Measurements from ENCODE around the gene PANK4. TPM values are rescaled to one million over a fixed set of nuclear protein-coding genes. Genes with fewer than 3 reads are reported as not detected.

The PANK4 gene
- total and polyA plus RNA-seq, 10 of the 15 experiments (the other 5 are each of a cell fraction or from before 2014, with no cell fraction given): 0.35 to 38.0 (median 18.6) TPM

DNA sequence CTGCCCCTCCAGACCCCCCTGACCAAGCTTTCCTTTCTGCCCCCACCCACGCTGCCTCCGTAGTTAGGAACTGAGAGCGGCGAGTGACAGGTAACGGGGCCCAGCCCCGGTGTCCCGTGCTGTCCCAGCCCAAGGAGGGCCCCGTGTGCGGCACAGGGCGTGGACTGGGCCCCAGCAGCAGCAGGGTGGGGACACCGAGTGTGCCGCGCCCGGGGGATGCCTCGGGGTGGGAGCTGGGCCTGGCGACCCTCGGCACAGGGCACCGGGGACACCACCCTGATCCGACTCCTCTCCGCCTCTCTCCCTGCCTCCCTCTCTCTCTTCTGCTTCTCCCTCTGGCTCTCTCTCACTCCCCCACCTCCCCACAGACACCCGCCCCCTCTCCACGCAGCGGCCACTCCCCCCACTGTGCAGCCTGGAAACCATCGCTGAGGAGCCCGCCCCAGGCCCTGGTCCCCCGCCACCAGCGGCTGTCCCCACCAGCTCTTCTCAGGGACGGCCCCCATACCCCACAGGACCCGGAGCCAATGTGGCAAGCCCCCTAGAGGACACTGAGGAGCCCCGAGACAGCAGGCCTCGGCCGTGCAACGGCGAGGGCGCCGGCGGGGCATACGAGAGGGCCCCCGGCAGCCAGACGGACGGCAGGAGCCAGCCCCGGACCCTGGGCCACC is 22.7 kb downstream of the PANK4 start:
- Histone ChIP-seq H3K36me3 (ENCODE audit: control insufficient read depth in 2 of 2, insufficient read depth in 2 of 2, low read length in 1 of 2) (peaks cover 0 to 8% of the 10 kb centered on the region in 2 experiments; a peak in 2 of 4 replicates), H3K27ac (ENCODE audit: control insufficient read depth, insufficient read depth) (no peak overlapping the region), H4K20me1 (ENCODE audit: control insufficient read depth, insufficient read depth) (no peaks in the 10 kb centered on the region; the same call in 1 of the 2 replicates), H3K4me2 (ENCODE audit: control insufficient read depth, insufficient read depth) (no peak overlapping the region), H3K27me3 (replicated peaks in 1 of 2; ENCODE audit: control insufficient read depth in 2 of 2, insufficient read depth in 2 of 2, low read length in 1 of 2) (no peaks in the 10 kb centered on the region), H3K4me1 (ENCODE audit: control insufficient read depth, insufficient read depth, low read length) (no peaks in the 10 kb centered on the region), H3K9me3 (replicated peaks; ENCODE audit: control insufficient read depth, insufficient read depth, low read length) (no peaks in the 10 kb centered on the region), H3K4me3 (no peak overlapping the region), H2AFZ (ENCODE audit: control insufficient read depth, low read depth, low read length) (no peak overlapping the region), H3K79me2 (ENCODE audit: control insufficient read depth, insufficient read depth, low read length) (no peaks in the 10 kb centered on the region), H3K9ac (ENCODE audit: control insufficient read depth, insufficient read depth, low read length) (no peak overlapping the region)
- 57% methylated on average over 27 of the region's 42 CpGs for WGBS (ENCODE audit: insufficient coverage, insufficient replicate concordance, low lambda C conversion rate, missing lambda C conversion rate)
- SMC1A ChIA-PET (ENCODE audit: uncharacterized antibody, unreplicated experiment): no interaction called here
- no peak for TF ChIP-seq SRF (IDR thresholded peaks at IDR 0.05; ENCODE audit: low read depth in 2 of 2, low read length in 2 of 2)
- TF ChIP-seq TCF3 (IDR thresholded peaks at IDR 0.05; ENCODE audit: borderline replicate concordance, insufficient read depth, low read depth, low read length): no peak
- no peak for TF ChIP-seq NFXL1 (IDR thresholded peaks at IDR 0.05; ENCODE audit: borderline replicate concordance)
- no TSS peak for BruUV-seq (replicated peaks)
- intact Hi-C loops (cut with micrococcal nuclease; ENCODE audit: unreplicated experiment): no loop called here
- in situ Hi-C loops (cut with MboI): no loop called here
- RAD21 ChIA-PET (ENCODE audit: unreplicated experiment): no interaction called here
- POLR2A ChIA-PET: no interaction called here
- DNase-seq (ENCODE audit: low read depth, low spot score) (no peak), FAIRE-seq (no peak), ATAC-seq (no peak)
- CTCF ChIA-PET: no interaction called here

DNA sequence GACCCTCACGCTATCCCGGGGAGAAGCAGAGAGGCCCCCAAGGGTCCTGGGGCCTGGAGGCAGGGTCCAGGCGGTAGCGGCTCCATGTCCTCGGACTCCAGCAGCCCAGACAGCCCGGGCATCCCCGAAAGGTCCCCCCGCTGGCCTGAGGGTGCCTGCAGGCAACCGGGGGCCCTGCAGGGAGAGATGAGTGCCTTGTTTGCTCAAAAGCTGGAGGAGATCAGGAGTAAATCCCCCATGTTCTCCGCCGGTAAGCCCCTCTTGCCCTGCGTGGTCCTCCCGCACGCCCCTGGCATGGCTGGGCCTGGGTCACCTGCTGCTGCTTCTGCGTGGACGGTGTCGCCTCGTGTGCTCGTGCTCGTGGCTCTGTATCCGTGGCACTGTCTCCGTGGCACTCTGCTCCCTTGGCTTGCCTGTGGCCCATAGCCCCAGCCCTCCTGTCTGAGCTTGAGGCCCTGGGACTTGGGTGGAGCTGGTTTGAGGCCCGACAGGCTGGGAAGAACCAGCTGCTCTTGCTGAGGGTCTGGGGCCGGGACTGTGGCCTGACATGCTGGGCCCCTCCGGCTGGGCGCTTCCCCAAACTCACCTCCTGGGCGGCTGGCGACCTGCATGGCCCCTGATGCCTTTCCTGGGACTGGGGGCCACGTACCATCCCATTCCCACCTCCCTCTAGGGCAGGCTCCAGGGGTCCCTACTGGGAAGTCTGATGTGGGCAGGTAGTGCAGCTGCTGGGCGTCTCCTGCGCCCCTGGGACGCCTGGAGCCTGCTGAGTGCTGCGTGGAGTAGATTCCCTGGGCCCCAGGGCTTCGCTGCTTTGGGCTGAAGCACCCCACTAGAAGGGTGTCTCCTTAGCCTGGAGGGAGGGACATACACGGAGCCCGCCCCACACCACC is 23.5 kb downstream of the PANK4 start:
- CTCF ChIA-PET: no interaction called here
- TF ChIP-seq IKZF2 (IDR thresholded peaks at IDR 0.05): no peak
- TF ChIP-seq NFIC (IDR thresholded peaks at IDR 0.05; ENCODE audit: low read depth, low read length): no peak
- Histone ChIP-seq H3K9ac (ENCODE audit: control insufficient read depth, insufficient read depth, low read length) (no peak overlapping the region), H3K4me3 (no peak overlapping the region), H3K36me3 (ENCODE audit: control insufficient read depth in 2 of 2, insufficient read depth in 2 of 2, low read length in 1 of 2) (peaks cover 0 to 6% of the 10 kb centered on the region in 2 experiments; a peak in 2 of 4 replicates), H3K9me3 (replicated peaks; ENCODE audit: control insufficient read depth, insufficient read depth, low read length) (no peaks in the 10 kb centered on the region), H3K79me2 (ENCODE audit: control insufficient read depth, insufficient read depth, low read length) (no peaks in the 10 kb centered on the region), H4K20me1 (ENCODE audit: control insufficient read depth, insufficient read depth) (no peaks in the 10 kb centered on the region; the same call in 1 of the 2 replicates), H3K27me3 (replicated peaks in 1 of 2; ENCODE audit: control insufficient read depth in 2 of 2, insufficient read depth in 2 of 2, low read length in 1 of 2) (no peaks in the 10 kb centered on the region), H2AFZ (ENCODE audit: control insufficient read depth, low read depth, low read length) (no peak overlapping the region), H3K4me1 (ENCODE audit: control insufficient read depth, insufficient read depth, low read length) (no peaks in the 10 kb centered on the region), H3K4me2 (ENCODE audit: control insufficient read depth, insufficient read depth) (no peak overlapping the region), H3K27ac (ENCODE audit: control insufficient read depth, insufficient read depth) (no peak overlapping the region)
- RAD21 ChIA-PET (ENCODE audit: unreplicated experiment): no interaction called here
- FAIRE-seq (no peak), DNase-seq (ENCODE audit: low read depth, low spot score) (no peak), ATAC-seq (no peak)
- 65% methylated on average over 36 of the region's 36 CpGs for WGBS (ENCODE audit: insufficient coverage, insufficient replicate concordance, low lambda C conversion rate, missing lambda C conversion rate)
- intact Hi-C loops (cut with micrococcal nuclease; ENCODE audit: unreplicated experiment) (no loop called here), in situ Hi-C loops (cut with MboI) (no loop called here)
- no TSS peak for BruUV-seq (replicated peaks)
- SMC1A ChIA-PET (ENCODE audit: uncharacterized antibody, unreplicated experiment): no interaction called here
- POLR2A ChIA-PET: no interaction called here

Measured in GM12878 (cell line).